OCI-LY7 (cell line): ENCODE data around the gene CYB561.

Source experiments
- EZH2phosphoT487 ChIP-seq: fragments of 200-600 bp; sonication (generic); IDR thresholded peaks from 2 replicates; pipeline ENCODE4 v1.6.1; 2018; ENCODE audit warnings: low read depth, borderline replicate concordance, mild to moderate bottlenecking, mixed run types, antibody characterized with exemption, low read length, moderate library complexity, mixed read lengths
- TF ChIP-seq, protein P1 (sequence below): fragments of 200-600 bp; sonication (generic); conservative IDR thresholded peaks from 2 replicates; pipeline ENCODE4 v1.5.1; 2014; ENCODE audit warnings: mild to moderate bottlenecking, antibody characterized with exemption, low read length, moderate library complexity, mixed read lengths

DNA sequence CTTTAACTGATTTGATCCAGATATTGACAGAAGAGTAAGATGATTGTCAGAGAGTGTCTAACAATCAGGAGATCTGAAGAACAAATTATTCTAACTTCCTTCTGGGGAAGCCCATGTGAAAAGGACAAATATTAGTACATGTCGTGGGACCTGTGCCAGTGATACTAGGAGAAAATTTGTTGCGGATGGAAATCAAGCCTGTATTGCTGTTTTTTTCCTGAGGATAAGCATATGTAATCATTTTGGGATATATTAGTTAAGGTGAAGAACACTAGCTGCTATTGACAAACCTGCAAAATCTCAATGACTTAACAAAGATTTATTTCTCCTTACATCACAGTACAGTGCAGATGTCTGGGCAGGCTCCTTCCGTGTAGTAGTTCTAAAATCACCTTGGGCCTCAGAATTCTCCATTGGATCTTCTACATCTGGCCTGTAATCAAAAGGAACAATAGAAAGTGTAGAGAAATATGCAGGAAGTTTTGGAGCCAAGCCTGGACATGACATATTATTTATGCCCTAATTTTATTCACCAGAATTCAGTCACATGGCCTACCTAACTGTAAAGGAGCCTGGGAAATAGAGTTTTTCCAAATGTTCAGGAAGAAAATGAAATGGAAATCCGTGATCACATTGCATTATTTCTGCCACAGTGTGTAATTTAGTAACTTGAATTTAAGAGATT lies 58.3 kb downstream of the CYB561 start:
- TF ChIP-seq, protein P1, sequence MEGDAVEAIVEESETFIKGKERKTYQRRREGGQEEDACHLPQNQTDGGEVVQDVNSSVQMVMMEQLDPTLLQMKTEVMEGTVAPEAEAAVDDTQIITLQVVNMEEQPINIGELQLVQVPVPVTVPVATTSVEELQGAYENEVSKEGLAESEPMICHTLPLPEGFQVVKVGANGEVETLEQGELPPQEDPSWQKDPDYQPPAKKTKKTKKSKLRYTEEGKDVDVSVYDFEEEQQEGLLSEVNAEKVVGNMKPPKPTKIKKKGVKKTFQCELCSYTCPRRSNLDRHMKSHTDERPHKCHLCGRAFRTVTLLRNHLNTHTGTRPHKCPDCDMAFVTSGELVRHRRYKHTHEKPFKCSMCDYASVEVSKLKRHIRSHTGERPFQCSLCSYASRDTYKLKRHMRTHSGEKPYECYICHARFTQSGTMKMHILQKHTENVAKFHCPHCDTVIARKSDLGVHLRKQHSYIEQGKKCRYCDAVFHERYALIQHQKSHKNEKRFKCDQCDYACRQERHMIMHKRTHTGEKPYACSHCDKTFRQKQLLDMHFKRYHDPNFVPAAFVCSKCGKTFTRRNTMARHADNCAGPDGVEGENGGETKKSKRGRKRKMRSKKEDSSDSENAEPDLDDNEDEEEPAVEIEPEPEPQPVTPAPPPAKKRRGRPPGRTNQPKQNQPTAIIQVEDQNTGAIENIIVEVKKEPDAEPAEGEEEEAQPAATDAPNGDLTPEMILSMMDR = no peak
- TF ChIP-seq EZH2phosphoT487 = no peak
